Coronary artery (tissue), 2 donors: ENCODE measurements around the gene EXOC3L2.

ENCODE experiments used
- DNase-seq: peaks from one replicate; pipeline ENCODE4 v3.0.0-alpha.2; 2017; ENCODE audit warnings: low spot score
- H3K27ac ChIP-seq, 2 donors: fragments of 200-600 bp; sonication (generic); one replicate each; pipeline ENCODE4 v1.5.1; 2016 to 2019
- H3K4me3 ChIP-seq: fragments of 200-600 bp; sonication (generic); 2 replicates; pipeline ENCODE4 v1.5.1; 2016; ENCODE audit warnings: mild to moderate bottlenecking, moderate library complexity
- CTCF ChIP-seq: fragments of 200-600 bp; sonication (generic); IDR thresholded peaks from one replicate; pipeline ENCODE4 v1.5.1; 2019; ENCODE audit warnings: antibody characterized with exemption

EXOC3L2 gene

GRCh38 chr19:45173816-45174215, 71.4 kb downstream of the EXOC3L2 start:
- DNase-seq, result no peak
- no peak overlapping the region for H3K4me3 ChIP-seq
- no peak for TF ChIP-seq CTCF
- no peak overlapping the region for H3K27ac ChIP-seq

DNA sequence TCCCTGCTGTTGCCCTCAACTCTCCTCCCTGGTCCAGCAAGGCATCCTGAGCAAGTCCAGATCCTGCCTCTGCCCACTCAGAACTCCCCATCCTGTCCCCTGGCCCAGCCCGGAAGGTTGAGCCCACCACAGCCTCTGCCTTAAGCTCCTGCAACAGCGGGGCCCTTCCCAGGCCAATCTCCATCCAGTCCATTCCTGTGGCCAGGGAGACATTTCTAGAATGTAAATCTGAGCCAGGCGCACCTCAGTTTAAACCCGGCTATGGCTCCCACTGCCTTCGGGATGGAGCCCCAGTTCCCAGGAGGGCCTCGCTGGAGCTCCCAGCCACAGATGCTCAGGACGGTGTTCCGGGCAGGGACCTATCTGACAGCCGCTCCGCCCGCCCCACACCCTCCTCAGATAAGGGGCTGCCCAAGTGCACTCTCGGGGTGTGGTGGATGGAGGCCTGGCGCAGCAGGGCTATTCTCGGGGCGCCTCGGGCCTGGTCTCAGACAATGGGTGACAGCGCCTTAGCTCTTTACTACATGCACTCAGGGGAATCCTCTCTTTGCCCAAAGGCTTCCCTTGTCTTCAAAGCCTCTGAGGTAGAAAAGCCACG, 72.5 kb downstream of the EXOC3L2 start:
- no peak for DNase-seq
- TF ChIP-seq CTCF, result no peak
- Histone ChIP-seq H3K27ac (peak overlapping the region in 1 of 2 donors; percentile 35), H3K4me3 (no peak overlapping the region)

- Histone ChIP-seq H3K27ac (peak overlapping the region in 1 of 2 donors; percentile 35), H3K4me3 (no peak overlapping the region)
- TF ChIP-seq CTCF, result no peak
- no peak for DNase-seq
These were observed 73.0 kb downstream of the EXOC3L2 start for GRCh38 chr19:45172173-45172572.

DNA sequence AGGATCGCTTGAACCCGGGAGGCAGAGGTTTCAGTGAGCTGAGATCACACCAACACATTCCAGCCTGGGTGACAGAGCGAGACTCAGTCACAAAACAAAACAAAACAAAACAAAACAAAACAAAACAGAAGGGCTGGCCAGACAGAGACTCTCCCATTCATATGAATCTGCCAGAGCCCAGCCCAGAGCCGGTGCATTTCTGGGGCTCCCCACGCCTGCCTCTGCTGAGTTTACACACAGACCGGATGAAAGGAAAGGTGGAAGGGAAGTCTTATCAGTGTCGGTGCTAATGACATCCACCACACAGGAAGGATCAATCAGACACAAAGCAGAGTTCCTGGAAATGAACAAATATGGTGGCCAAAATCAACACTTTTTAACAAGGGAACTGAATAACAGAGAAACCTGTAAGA, 74.0 kb downstream of the EXOC3L2 start:
- TF ChIP-seq CTCF, result no peak
- H3K4me3 ChIP-seq, result no peak overlapping the region
- DNase-seq, result no peak
- no peak overlapping the region for H3K27ac ChIP-seq

DNA sequence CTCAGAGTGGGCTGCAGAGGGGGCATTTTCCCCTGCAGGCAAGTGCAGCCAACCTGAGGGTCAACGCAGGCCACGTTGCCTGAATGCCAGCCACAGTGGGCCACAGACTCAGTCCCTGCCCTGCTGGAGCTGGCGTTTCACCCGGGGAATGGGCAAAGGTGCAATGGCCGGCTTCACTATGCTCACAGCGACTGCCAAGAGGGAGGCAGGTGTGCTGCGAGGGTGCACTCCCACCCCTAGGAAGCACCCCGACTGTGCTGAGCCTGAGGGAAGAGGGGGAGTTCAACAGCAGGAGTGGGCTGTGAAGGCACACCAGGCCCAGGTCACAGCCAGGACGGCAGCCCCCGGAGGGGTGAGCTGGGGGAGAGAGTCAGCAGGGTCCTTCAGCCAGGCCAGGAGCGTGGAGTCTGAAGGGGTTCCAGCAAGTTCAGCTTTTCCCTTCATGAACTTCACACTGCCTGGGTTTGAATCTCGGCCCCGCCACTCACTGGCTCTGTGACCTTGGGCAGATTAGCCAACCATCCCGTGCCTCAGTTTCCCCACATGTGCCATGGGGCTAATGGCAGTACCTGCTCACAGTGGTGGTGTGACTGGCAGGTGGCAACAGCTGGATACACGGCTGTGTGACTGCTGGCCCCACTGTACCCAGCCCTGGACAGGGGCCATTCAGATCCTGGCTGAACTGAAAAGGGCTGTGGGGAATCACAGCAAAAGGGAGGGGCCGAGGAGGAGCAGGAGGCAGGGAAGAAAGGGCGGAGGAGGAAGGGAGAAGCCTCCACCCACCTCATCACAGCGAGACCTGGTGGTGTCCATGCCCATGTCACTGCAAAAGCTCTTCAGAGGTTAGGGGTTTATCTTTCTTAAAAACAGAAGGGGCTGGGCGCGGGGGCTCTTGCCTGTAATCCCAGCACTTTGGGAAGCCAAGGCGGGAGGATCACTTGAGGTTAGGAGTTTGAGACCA, 74.8 kb downstream of the EXOC3L2 start:
- no peak overlapping the region for H3K27ac ChIP-seq
- H3K4me3 ChIP-seq, result no peak overlapping the region
- no peak for TF ChIP-seq CTCF
- no peak for DNase-seq

- DNase-seq, result no peak
- H3K4me3 ChIP-seq, result no peak overlapping the region
- no peak for TF ChIP-seq CTCF
These were observed 75.6 kb downstream of the EXOC3L2 start for GRCh38 chr19:45169602-45170001.

More at GRCh38 chr19:45169602-45170001, 75.6 kb downstream of the EXOC3L2 start:
- H3K27ac ChIP-seq, result no peak overlapping the region
